GM18526 (cell line): ENCODE results near the gene CARD14.

ENCODE experiments used
- POLR2A ChIP-seq: IDR thresholded peaks from 3 replicates; pipeline ENCODE4 v1.6.1; 2011; ENCODE audit not compliant: insufficient read length; ENCODE audit errors: extremely low read depth

Gene CARD14

DNA sequence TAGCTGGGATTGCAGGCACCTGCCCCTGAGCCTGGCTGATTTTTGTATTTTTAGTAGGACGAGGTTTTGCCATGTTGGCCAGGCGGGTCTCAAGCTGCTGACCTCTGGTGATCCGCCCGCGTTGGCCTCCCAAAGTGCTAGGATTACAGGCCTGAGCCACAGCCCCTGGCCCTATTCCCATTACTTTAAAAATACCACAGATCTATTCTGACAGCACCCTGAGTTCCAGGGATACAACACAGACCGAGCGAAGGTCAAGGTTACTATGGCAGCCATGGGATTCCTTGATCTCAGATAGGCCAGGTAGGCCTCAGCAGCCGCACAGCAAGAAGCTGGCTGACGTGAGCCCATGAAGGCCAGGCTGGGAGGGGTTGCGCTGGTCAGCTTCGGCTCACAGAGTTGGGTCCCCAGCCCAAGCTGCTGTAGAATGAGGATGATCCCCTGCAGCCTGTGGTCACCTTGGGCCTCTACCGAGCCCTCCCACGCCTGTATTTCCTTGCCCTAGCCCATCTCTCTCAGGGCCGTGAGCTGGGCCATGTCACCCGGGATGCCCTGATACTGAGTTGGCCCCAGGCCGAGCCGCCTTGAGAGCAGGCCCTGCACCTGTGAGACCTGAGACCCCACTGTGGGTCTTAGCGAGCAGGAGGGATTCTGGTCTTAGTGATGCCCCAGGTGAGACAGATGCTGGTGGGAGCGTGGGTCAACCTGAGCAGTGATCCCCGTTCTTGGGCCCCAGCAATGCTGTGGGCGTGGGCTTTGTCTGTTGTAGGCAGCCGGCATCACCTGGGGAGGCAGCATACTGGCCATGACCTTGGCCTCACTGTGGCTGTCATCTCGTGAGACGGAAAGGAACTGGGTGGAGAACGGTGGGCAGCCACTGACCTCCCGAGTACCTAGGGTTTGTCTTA lies 74.0 kb downstream of the CARD14 start:
- TF ChIP-seq POLR2A = no peak

GRCh38 chr17:80244871-80245509 lies 75.2 kb downstream of the CARD14 start:
- TF ChIP-seq POLR2A = no peak

GRCh38 chr17:80245566-80246265 lies 75.9 kb downstream of the CARD14 start:
- TF ChIP-seq POLR2A = no peak

GRCh38 chr17:80246266-80246681 lies 76.4 kb downstream of the CARD14 start:
- no peak for TF ChIP-seq POLR2A

DNA sequence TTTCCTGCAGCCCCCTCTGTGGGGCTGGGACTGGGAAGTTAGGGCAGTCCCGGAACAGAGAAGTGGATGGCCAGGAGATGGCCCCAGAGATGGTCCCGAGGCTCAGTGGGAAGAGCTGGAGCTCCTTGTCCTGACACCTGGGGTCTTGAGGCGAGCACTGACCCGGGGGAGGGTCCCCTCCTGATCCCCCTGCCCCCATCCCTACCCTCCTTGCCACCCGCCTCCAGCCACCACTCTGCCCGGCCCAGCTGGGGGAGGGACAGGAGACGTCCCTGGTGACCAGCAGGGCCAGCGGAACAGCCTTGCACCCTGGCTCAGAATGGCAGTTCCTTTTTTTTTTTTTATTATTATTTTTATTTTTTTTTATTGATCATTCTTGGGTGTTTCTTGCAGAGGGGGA lies 76.9 kb downstream of the CARD14 start:
- no peak for TF ChIP-seq POLR2A

DNA sequence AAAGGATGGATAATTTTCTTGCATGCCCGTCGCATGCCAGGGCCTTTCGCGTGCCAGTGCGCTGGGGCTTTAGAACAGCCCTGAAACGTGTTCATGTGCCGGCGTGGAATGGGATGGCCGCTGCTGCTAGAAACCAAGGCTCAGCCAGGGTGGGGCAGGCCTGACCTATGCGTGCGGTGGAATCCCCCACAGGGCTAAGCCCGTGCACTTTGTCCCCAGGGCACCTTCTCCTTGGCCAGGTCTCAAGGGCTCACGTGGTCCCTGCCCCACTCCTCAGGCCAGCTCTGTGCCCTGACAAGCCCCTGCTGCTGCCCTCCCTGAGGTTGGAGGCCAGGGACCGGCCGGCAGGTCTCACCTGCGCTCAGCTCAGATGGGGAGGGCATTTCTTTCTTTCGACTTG lies 77.7 kb downstream of the CARD14 start:
- no peak for TF ChIP-seq POLR2A

DNA sequence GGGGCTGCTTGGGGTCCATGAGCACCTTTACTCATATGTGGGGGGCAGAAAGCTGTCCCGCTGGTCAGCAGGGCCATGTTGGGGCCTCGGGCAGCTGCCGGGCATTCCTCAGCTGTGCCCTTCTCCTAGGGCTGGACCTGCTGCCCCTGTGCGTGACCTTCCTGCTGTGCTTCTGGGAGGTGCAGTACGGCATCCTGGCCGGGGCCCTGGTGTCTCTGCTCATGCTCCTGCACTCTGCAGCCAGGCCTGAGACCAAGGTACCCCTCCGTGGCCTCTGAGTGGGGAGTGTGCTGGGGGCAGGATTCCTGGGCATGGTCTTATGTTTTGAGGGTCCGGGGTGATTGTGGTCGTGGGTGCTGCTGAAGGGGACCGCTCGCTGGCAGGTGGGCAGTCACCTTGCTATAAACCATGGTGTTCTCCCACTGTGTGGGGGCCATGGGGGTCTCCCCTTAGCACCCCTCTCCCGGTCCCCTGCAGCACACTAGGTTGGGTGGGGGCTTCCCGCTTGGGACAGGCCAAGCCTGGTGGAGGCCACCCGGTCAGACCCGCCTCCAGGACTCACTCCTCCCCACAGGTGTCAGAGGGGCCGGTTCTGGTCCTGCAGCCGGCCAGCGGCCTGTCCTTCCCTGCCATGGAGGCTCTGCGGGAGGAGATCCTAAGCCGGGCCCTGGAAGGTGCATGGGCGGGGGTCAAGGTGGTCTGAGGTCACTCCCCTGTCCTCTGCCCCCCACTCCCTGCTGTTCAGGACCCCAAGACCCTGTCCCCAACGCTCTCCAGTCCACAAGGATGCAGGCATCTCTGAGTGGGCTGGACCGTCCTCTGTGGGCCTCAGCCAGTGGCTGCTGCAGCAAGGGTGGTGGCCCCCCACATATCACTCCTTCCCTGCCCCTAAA lies 78.4 kb downstream of the CARD14 start:
- no peak for TF ChIP-seq POLR2A

DNA sequence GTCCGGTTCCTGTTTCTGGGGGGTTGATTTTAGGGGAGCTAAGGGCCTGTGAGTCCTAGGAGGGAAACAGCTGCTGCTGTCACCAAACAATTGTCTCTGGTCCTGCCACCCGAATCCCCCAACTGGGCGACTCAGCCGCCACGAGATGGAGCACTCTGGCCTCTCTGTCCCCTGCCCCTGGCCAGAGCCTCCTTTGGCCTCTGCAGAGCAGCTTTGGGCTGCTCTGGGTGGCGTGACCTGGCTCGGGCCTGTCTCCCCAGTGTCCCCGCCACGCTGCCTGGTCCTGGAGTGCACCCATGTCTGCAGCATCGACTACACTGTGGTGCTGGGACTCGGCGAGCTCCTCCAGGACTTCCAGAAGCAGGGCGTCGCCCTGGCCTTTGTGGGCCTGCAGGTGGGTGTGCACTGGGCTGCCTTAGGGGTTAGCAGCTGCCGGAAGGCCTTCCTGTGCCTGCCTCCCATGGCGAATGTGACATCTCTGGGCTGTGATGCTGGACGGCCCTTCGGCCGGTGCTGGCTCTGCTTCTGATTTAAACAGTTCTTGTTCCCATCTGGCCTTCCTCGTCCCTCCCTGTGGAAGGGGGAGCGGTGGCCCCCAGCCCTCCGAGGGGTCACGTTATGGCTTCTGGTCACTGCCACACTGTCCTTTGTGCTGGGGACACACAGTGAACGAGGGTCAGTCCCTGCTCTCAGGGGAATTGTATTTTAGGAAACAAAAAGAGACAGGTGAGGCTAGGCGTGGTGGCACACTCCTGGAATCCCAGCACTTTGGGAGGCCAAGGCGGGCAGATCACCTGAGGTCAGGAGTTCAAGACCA lies 79.3 kb downstream of the CARD14 start:
- no peak for TF ChIP-seq POLR2A

DNA sequence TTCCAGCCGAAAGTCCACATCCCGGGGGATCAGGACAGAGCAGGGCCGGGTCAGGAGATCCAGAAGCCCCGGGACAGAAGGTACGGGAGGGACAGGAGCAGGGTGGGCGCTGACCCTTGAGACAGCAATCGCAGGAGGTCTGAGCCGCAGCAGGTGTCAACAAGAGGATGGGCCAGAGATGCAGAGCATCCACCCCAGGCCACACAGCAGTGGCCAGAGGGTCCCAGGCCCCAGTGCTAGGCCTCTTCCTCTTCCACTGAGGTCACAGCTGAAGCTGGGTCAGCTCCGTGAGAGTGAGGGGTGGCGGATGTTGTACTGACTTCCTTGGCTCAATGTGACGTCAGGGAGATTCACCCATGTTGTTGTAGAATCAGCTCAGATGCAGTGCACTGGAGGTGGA lies 82.1 kb downstream of the CARD14 start:
- no peak for TF ChIP-seq POLR2A

DNA sequence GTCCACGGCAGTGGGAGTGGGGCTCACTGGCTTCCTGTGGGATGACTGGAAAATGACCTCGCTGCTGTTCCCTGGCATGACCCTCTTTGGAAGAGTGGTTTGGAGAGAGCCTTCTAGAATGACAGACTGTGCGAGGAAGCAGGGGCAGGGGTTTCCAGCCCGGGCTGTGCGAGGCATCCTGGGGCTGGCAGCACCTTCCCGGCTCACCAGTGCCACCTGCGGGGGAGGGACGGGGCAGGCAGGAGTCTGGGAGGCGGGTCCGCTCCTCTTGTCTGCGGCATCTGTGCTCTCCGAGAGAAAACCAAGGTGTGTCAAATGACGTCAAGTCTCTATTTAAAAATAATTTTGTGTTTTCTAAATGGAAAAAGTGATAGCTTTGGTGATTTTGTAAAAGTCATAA lies 83.0 kb downstream of the CARD14 start:
- no peak for TF ChIP-seq POLR2A

DNA sequence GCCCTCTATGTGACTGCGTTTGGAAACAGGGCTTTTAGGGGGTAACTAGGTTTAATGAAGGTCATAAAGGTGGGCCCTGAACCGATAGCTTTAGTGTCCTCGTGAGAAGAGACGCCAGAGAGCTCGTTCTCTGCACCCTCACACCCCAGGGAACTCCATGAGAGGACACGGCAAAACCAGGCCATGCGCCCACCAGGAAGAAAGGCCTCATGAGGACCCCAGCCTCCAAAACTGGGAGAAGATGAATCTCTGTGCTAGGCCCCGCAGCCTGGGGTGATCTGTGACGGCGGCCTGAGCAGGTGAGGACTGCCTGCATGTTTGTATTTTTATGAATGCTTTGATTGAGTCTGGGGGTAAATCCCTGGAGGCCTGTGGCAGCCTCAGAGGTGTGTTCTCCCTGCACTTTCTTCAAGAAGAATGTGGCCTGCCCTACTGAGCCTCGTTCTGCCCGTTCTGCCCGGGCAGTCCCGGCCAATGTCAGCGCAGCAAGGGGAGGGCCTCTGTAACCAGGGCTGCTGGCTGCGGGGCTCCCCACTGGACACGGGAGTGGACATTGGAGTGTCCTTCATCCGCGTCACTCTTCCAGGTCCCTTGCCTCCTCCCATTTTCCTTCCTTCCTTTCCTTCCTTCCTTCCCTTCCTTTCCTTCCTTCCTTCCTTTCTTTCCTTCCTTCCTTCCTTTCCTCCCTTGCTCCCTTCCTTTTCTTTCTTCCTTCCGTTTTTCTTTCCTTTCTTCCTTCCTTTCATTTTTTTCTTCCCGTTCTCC lies 84.0 kb downstream of the CARD14 start:
- TF ChIP-seq POLR2A = no peak

GRCh38 chr17:80254396-80255251 lies 84.8 kb downstream of the CARD14 start:
- TF ChIP-seq POLR2A = no peak

GRCh38 chr17:80256034-80256350 lies 86.2 kb downstream of the CARD14 start:
- TF ChIP-seq POLR2A = no peak
